H1 (cell line): ENCODE data around the gene ITGA3. TPM values are rescaled to one million over a fixed set of nuclear protein-coding genes. Genes with fewer than 3 reads are reported as not detected.

ENCODE experiments used
- CTCF ChIA-PET: fragments of 300-600 bp; sonication (Branson Sonifier 250); formaldehyde crosslinking; loops from one replicate; lab custom pipeline; 2021; ENCODE audit not compliant: partially characterized antibody; lab: Charles Lee
- POLR2A ChIA-PET: fragments of 300-600 bp; sonication (Branson Sonifier 250); formaldehyde crosslinking; loops from one replicate; lab custom pipeline; 2021; ENCODE audit warnings: inconsistent platforms; ENCODE audit not compliant: partially characterized antibody; lab: Charles Lee
- DNase-seq, 2 experiments: peaks; one replicate each; pipeline versions ENCODE4 v3.0.0 to v3.0.0-alpha.2; 2010 to 2022; ENCODE audit warnings: low spot score in 2 of 2, low read depth in 1 of 2, mixed read lengths in 1 of 2
- FAIRE-seq: peaks from 2 replicates; lab custom pipeline; 2011; peaks lifted over from hg19 to GRCh38; lab: Jason Lieb, UNC
- H2AFZ ChIP-seq: 2 replicates; pipeline ENCODE4 v1.8.1; 2012; ENCODE audit warnings: low read length, inconsistent platforms
- H2AK5ac ChIP-seq: 2 replicates; pipeline ENCODE4 v1.6.1; 2013; ENCODE audit warnings: low read depth, low read length
- H2BK120ac ChIP-seq: replicated peaks from 2 replicates; pipeline ENCODE3; 2013; ENCODE audit warnings: low read depth, low read length, inconsistent platforms
- H2BK12ac ChIP-seq: 2 replicates; pipeline ENCODE4 v1.6.1; 2013; ENCODE audit warnings: low read depth, low read length
- H2BK15ac ChIP-seq: 2 replicates; pipeline ENCODE4 v1.6.1; 2013; ENCODE audit warnings: low read length
- H2BK20ac ChIP-seq: 2 replicates; pipeline ENCODE4 v1.6.1; 2013; ENCODE audit warnings: low read length
- H2BK5ac ChIP-seq: 2 replicates; pipeline ENCODE4 v1.6.1; 2013; ENCODE audit warnings: low read depth, low read length
- H3K14ac ChIP-seq: 2 replicates; pipeline ENCODE4 v1.6.1; 2013; ENCODE audit warnings: inconsistent platforms; ENCODE audit not compliant: insufficient read length
- H3K18ac ChIP-seq: 2 replicates; pipeline ENCODE4 v1.6.1; 2013; ENCODE audit warnings: low read length; ENCODE audit errors: extremely low read depth
- H3K23ac ChIP-seq: 2 replicates; pipeline ENCODE4 v1.6.1; 2013; ENCODE audit warnings: inconsistent platforms; ENCODE audit not compliant: insufficient read length
- H3K23me2 ChIP-seq: 2 replicates; pipeline ENCODE4 v1.6.1; 2013; ENCODE audit warnings: low read depth, low read length
- H3K27ac ChIP-seq: 2 replicates; pipeline ENCODE4 v1.6.1; 2011; ENCODE audit warnings: low read depth, low read length, inconsistent platforms
- H3K27me3 ChIP-seq, 4 experiments: replicated peaks in 1 of 4; 1 replicate in 1 of 4; 2 replicates in 3 of 4; pipeline versions ENCODE4 v1.6.1 to v1.8.1; 2011 to 2013; ENCODE audit warnings: low read length in 3 of 4, mild to moderate bottlenecking in 3 of 4, inconsistent platforms in 2 of 4, mixed read lengths in 2 of 4, moderate library complexity in 1 of 4; ENCODE audit not compliant: control insufficient read depth in 3 of 4, insufficient read depth in 3 of 4; ENCODE audit errors: extremely low read depth in 1 of 4
- H3K36me3 ChIP-seq, 4 experiments: 2 replicates each; pipeline versions ENCODE4 v1.6.1 to v1.8.1; 2011 to 2013; ENCODE audit warnings: mild to moderate bottlenecking in 4 of 4, low read length in 3 of 4, moderate library complexity in 2 of 4, control low read depth in 1 of 4, inconsistent platforms in 1 of 4; ENCODE audit not compliant: insufficient read depth in 4 of 4, control insufficient read depth in 2 of 4
- H3K4ac ChIP-seq: replicated peaks from 2 replicates; pipeline ENCODE3; 2013; ENCODE audit warnings: low read length, low read depth, mixed read lengths, inconsistent platforms; ENCODE audit not compliant: insufficient read length
- H3K4me1 ChIP-seq, 4 experiments: replicated peaks in 1 of 4; 1 replicate in 1 of 4; 2 replicates in 3 of 4; pipeline versions ENCODE4 v1.6.1 to v1.8.1; 2011 to 2013; ENCODE audit warnings: low read length in 3 of 4, inconsistent platforms in 2 of 4, mixed read lengths in 1 of 4; ENCODE audit not compliant: insufficient read depth in 4 of 4, control insufficient read depth in 3 of 4
- H3K4me2 ChIP-seq, 2 experiments: 2 replicates each; pipeline versions ENCODE4 v1.6.1 to v1.8.1; 2011 to 2013; ENCODE audit warnings: low read depth in 2 of 2, low read length in 2 of 2, control low read depth in 1 of 2, inconsistent platforms in 1 of 2, mild to moderate bottlenecking in 1 of 2; ENCODE audit not compliant: insufficient read depth in 1 of 2
- H3K4me3 ChIP-seq, 4 experiments: fragments of 200-600, 300-600 bp in 1 of 4; sonication (generic), shearing (Covaris generic), sonication (Bioruptor Twin) in 1 of 4; 2 replicates each; pipeline versions ENCODE4 v1.5.1 to v1.8.1; 2011 to 2016; ENCODE audit warnings: low read length in 4 of 4, low read depth in 3 of 4, control low read depth in 2 of 4, inconsistent platforms in 2 of 4, mild to moderate bottlenecking in 2 of 4, mixed read lengths in 1 of 4, moderate library complexity in 1 of 4; ENCODE audit not compliant: insufficient read depth in 2 of 4; ENCODE audit errors: extremely low read depth in 1 of 4
- H3K56ac ChIP-seq: replicated peaks from 2 replicates; pipeline ENCODE3; 2013; ENCODE audit warnings: low read depth, mild to moderate bottlenecking, mixed read lengths, low read length, inconsistent platforms; ENCODE audit not compliant: insufficient read length
- H3K79me1 ChIP-seq: 2 replicates; pipeline ENCODE4 v1.6.1; 2013; ENCODE audit warnings: low read depth, low read length, control low read depth
- H3K79me2 ChIP-seq, 2 experiments: 2 replicates each; pipeline versions ENCODE4 v1.6.1 to v1.8.1; 2012 to 2013; ENCODE audit warnings: low read length in 2 of 2, mild to moderate bottlenecking in 2 of 2, inconsistent platforms in 1 of 2; ENCODE audit not compliant: insufficient read depth in 2 of 2, control insufficient read depth in 1 of 2
- H3K9ac ChIP-seq, 4 experiments: replicated peaks in 1 of 4; 1 replicate in 1 of 4; 2 replicates in 3 of 4; pipeline versions ENCODE4 v1.6.1 to v1.8.1; 2011 to 2013; ENCODE audit warnings: low read depth in 3 of 4, low read length in 3 of 4, control low read depth in 2 of 4, mild to moderate bottlenecking in 2 of 4, moderate library complexity in 2 of 4, inconsistent platforms in 1 of 4; ENCODE audit errors: extremely low read depth in 1 of 4
- H3K9me3 ChIP-seq, 2 experiments: 2 replicates each; pipeline versions ENCODE4 v1.6.1 to v1.8.1; 2012 to 2013; ENCODE audit warnings: mild to moderate bottlenecking in 2 of 2, moderate library complexity in 2 of 2, control low read depth in 1 of 2, inconsistent platforms in 1 of 2, low read depth in 1 of 2, low read length in 1 of 2, mixed read lengths in 1 of 2; ENCODE audit not compliant: insufficient read depth in 2 of 2
- H4K20me1 ChIP-seq, 2 experiments: replicated peaks in 1 of 2; 2 replicates each; pipeline versions ENCODE3 to v1.8.1; 2011 to 2013; ENCODE audit warnings: inconsistent platforms in 2 of 2, low read length in 2 of 2, mild to moderate bottlenecking in 1 of 2; ENCODE audit not compliant: insufficient read depth in 2 of 2, control insufficient read depth in 1 of 2
- H4K5ac ChIP-seq: 2 replicates; pipeline ENCODE4 v1.6.1; 2013; ENCODE audit warnings: low read length, low read depth, mixed read lengths, inconsistent platforms; ENCODE audit not compliant: insufficient read length
- H4K8ac ChIP-seq: 2 replicates; pipeline ENCODE4 v1.8.0; 2013; ENCODE audit warnings: mild to moderate bottlenecking, moderate library complexity, low read length, inconsistent platforms; ENCODE audit not compliant: insufficient read depth; ENCODE audit errors: extremely low read depth
- H4K91ac ChIP-seq: replicated peaks from 2 replicates; pipeline ENCODE3; 2013; ENCODE audit warnings: low read length, mixed read lengths, inconsistent platforms; ENCODE audit not compliant: insufficient read length
- TCF12 ChIP-seq: IDR thresholded peaks from 2 replicates; pipeline ENCODE4 v1.6.1; 2011; ENCODE audit warnings: low read depth, mild to moderate bottlenecking, low read length
- WGBS, 2 experiments: shearing (Covaris generic) in 1 of 2; methylation state at CpG; one replicate each; pipeline versions ENCODE4 v1.1.6 to v1.1.7; 2013 to 2015; ENCODE audit warnings: low lambda C conversion rate in 2 of 2, mixed read lengths in 2 of 2, inconsistent platforms in 1 of 2, low coverage in 1 of 2, missing lambda C conversion rate in 1 of 2; ENCODE audit not compliant: insufficient replicate concordance in 2 of 2, insufficient coverage in 1 of 2, insufficient read length in 1 of 2; ENCODE audit errors: extremely low coverage in 1 of 2, missing lambda C conversion rate in 1 of 2; 5-methylcytosine and 5-hydroxymethylcytosine counted together
- polyA plus RNA-seq, 7 experiments: library from polyadenylated mRNA; depleted of rRNA in 3 of 7; stranded (reverse) in 5 of 7; unstranded in 2 of 7; fragments of >200 nt in 5 of 7; fragments of 200-250 nt in 2 of 7; gene quantifications; 1 replicate in 5 of 7; 2 replicates in 1 of 7; 4 replicates in 1 of 7; pipeline versions ENCODE4 v1.2.1 to v1.2.3, GENCODE V29; 2011 to 2013; ENCODE audit warnings: missing spikeins in 2 of 7, mixed read lengths in 2 of 7
- total RNA-seq: library from RNA; stranded (reverse); fragmentation: NEBNext Ultra II Directional; extraction: Animal tissue kit (Norgen Biotek cat#: 25700); gene quantifications from 2 replicates; pipeline ENCODE4 v1.2.1, GENCODE V29; 2021

ITGA3 gene
- total and polyA plus RNA-seq, 2 of the 8 experiments (the other 6 are each of a cell fraction or from before 2014, with no cell fraction given), result 24.0 to 24.2 TPM

DNA sequence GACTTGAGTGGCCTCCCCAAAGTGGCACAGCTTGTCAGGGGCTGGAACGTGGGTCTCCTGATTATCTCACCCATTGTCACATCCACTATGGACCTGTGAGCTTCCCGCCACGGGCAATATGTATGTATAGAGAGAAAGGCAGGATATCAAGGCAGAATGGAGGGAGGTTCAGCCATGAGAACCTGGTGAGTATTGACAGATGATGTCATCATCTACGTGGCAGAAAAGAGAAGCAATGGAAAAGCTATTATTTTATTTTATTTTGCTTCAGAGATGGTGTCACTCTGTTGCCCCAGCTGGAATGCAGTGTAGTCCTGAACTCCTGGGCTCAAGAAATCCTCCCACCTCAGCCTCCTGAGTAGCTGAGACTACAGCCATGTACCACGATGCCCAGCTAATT lies 25.8 kb downstream of the ITGA3 start:
- Histone ChIP-seq H3K4me1 (peaks cover 0 to 4% (median 3%) of the 10 kb centered on the region in 4 experiments; a peak in 3 of 7 replicates), H3K4ac (no peak overlapping the region), H4K8ac (no peak overlapping the region), H2AFZ (no peak overlapping the region), H3K4me3 (no peak overlapping the region), H2AK5ac (no peak overlapping the region), H3K79me1 (no peaks in the 10 kb centered on the region), H3K56ac (no peak overlapping the region), H3K23me2 (no peaks in the 10 kb centered on the region), H3K27me3 (no peaks in the 10 kb centered on the region; a peak in 2 of 7 replicates), H2BK120ac (no peak overlapping the region), H3K9me3 (no peaks in the 10 kb centered on the region), H2BK12ac (no peak overlapping the region), H3K36me3 (peaks cover 0 to 6% (median 1%) of the 10 kb centered on the region in 4 experiments; a peak in 3 of 8 replicates), H4K91ac (no peak overlapping the region), H2BK20ac (no peak overlapping the region), H3K79me2 (no peaks in the 10 kb centered on the region), H2BK15ac (no peak overlapping the region), H4K20me1 (peaks cover 0 to 8% of the 10 kb centered on the region in 2 experiments), H4K5ac (no peak overlapping the region), H3K23ac (no peak overlapping the region), H3K14ac (no peak overlapping the region), H3K27ac (no peak overlapping the region), H3K4me2 (no peak overlapping the region), H3K9ac (no peak overlapping the region), H3K18ac (no peak overlapping the region), H2BK5ac (no peak overlapping the region)
- FAIRE-seq (no peak), DNase-seq (no peak)
- CTCF ChIA-PET, result interaction anchor here (0.6 to 10.1 kb wide), 8 partner anchors 11 to 84 kb away, joined by 3 to 158 read pairs (median 4); partner anchors contain the start of gene ITGA3
- POLR2A ChIA-PET, result interaction anchor here (1.0 to 1.1 kb wide), 2 partner anchors 10 to 54 kb away, joined by 3 read pairs; no protein-coding TSS in a partner anchor
- no peak for TF ChIP-seq TCF12
- 81% methylated on average over 5 of the region's 5 CpGs; no CpG with 5 or more reads in 1 of the 2 experiments for WGBS, 2 experiments
